Measurements from ENCODE around the gene ENAH.

DNA sequence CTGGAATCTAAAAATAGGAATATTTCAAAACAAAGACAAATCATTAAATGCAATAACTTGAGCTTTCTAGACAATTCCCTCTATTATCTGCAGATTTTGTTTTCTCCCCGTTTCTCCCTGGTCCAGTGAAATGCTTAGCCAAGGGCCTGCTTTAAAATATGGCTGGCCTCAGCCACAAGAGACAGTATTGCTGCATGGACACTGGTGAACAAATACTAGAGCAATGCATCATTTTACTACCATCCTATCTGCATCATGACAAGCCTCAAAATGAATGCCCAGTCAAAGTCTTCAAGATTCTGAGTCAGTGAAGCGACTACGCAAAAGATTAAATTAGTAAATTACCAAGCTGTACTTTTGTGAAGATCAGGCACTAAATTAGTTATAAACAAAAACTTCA is 80.5 kb downstream of the ENAH start:
- TF ChIP-seq EZH2 (IDR thresholded peaks at IDR 0.05; ENCODE audit: low read length, missing control alignments), result no peak
- TF ChIP-seq, protein P1, sequence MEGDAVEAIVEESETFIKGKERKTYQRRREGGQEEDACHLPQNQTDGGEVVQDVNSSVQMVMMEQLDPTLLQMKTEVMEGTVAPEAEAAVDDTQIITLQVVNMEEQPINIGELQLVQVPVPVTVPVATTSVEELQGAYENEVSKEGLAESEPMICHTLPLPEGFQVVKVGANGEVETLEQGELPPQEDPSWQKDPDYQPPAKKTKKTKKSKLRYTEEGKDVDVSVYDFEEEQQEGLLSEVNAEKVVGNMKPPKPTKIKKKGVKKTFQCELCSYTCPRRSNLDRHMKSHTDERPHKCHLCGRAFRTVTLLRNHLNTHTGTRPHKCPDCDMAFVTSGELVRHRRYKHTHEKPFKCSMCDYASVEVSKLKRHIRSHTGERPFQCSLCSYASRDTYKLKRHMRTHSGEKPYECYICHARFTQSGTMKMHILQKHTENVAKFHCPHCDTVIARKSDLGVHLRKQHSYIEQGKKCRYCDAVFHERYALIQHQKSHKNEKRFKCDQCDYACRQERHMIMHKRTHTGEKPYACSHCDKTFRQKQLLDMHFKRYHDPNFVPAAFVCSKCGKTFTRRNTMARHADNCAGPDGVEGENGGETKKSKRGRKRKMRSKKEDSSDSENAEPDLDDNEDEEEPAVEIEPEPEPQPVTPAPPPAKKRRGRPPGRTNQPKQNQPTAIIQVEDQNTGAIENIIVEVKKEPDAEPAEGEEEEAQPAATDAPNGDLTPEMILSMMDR (conservative IDR thresholded peaks at IDR 0.05 in 1 of 2, IDR thresholded peaks at IDR 0.05 in 1 of 2; ENCODE audit: low read depth in 1 of 2, low read length in 2 of 2), result peak; percentile 11 to 27

Measured in fibroblast of lung (primary cell).